ENCODE data around the gene FSTL1.

- no peak for TF ChIP-seq CTCF (IDR thresholded peaks at IDR 0.05)
- no peak for TF ChIP-seq ZFX (IDR thresholded peaks at IDR 0.05; ENCODE audit: borderline replicate concordance)
These were observed 1.0 kb upstream of the FSTL1 start for GRCh38 chr3:120451806-120452205.

All from 22Rv1 (cell line).